ENCODE data around the gene NRCAM. TPM values are rescaled to one million over a fixed set of nuclear protein-coding genes. Genes with fewer than 3 reads are reported as not detected.

Gene NRCAM
- total RNA-seq, 1 donor from 2014 or later = 9.3 TPM

- H3K4me1 ChIP-seq (ENCODE audit: insufficient read depth, low read length) = no peaks in the 10 kb centered on the region
- no peak overlapping the region for H3K27ac ChIP-seq (ENCODE audit: low read depth, low read length)
- H3K9ac ChIP-seq (ENCODE audit: low read length) = no peak overlapping the region
- H3K36me3 ChIP-seq (ENCODE audit: insufficient read depth, low read length) = no peaks in the 10 kb centered on the region
- H3K36me3 Mint-ChIP-seq (ENCODE audit: low read depth, unreplicated experiment) = no peaks in the 10 kb centered on the region
- H3K4me3 Mint-ChIP-seq (ENCODE audit: unreplicated experiment) = no peak overlapping the region
- H4K20me1 ChIP-seq (ENCODE audit: insufficient read depth, low read length) = no peaks in the 10 kb centered on the region
- H3K4me2 ChIP-seq (ENCODE audit: low read length) = no peak overlapping the region
- FAIRE-seq (peak; percentile 65), DNase-seq (ENCODE audit: low read depth) (no peak)
- no peak overlapping the region for H3K27ac Mint-ChIP-seq (ENCODE audit: unreplicated experiment)
- H3K27me3 Mint-ChIP-seq (ENCODE audit: low read depth, unreplicated experiment) = peaks cover 14% of the 10 kb centered on the region
- no peaks in the 10 kb centered on the region for H3K4me1 Mint-ChIP-seq (ENCODE audit: low read depth, unreplicated experiment)
- H3K27me3 ChIP-seq (ENCODE audit: insufficient read depth, low read length) = peaks cover 20% of the 10 kb centered on the region
- H2AFZ ChIP-seq (ENCODE audit: low read depth, low read length) = no peak overlapping the region
- H3K79me2 ChIP-seq (ENCODE audit: insufficient read depth, low read length) = peaks cover 43% of the 10 kb centered on the region
- no peak overlapping the region for H3K4me3 ChIP-seq (ENCODE audit: insufficient read depth, low read depth, low read length)
- H3K9me3 Mint-ChIP-seq (ENCODE audit: unreplicated experiment) = no peaks in the 10 kb centered on the region
- no peaks in the 10 kb centered on the region for H3K9me3 ChIP-seq (ENCODE audit: insufficient read depth, low read depth, low read length)
- TF ChIP-seq EZH2 (IDR thresholded peaks at IDR 0.05; ENCODE audit: insufficient read depth, low read length) = no peak
- TF ChIP-seq, protein P1, sequence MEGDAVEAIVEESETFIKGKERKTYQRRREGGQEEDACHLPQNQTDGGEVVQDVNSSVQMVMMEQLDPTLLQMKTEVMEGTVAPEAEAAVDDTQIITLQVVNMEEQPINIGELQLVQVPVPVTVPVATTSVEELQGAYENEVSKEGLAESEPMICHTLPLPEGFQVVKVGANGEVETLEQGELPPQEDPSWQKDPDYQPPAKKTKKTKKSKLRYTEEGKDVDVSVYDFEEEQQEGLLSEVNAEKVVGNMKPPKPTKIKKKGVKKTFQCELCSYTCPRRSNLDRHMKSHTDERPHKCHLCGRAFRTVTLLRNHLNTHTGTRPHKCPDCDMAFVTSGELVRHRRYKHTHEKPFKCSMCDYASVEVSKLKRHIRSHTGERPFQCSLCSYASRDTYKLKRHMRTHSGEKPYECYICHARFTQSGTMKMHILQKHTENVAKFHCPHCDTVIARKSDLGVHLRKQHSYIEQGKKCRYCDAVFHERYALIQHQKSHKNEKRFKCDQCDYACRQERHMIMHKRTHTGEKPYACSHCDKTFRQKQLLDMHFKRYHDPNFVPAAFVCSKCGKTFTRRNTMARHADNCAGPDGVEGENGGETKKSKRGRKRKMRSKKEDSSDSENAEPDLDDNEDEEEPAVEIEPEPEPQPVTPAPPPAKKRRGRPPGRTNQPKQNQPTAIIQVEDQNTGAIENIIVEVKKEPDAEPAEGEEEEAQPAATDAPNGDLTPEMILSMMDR (IDR thresholded peaks at IDR 0.05; ENCODE audit: insufficient read depth, low read depth, low read length) = peak; percentile 55
Measured at GRCh38 chr7:108452707-108453106, 3.5 kb downstream of the NRCAM start.

DNA sequence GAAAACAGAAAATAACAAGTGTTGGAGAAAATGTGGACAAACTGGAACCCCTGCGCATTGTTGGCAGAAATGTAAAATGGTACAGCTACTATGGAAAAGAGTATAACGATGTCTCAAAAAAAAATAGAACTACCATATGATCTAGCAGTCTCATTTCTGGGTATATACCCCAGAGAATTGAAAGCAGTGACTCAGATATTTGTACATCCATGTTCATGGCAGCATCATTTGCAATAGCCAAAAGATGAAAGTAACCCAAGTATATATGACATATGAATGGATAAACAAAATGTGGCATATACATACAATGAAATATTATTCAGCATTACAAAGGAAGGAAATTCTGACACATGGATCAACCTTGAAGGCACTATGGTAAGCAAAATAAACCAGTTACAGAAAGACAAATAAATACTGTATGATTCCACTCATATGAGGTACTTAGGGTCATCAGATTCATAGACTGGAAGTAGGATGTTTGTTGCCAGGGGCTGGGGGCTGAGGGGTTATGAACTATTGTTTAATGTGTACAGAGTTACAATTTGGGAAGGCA, 4.9 kb downstream of the NRCAM start:
- Histone ChIP-seq H2AFZ (ENCODE audit: low read depth, low read length) (no peak overlapping the region), H3K79me2 (ENCODE audit: insufficient read depth, low read length) (peaks cover 48% of the 10 kb centered on the region), H3K4me1 (ENCODE audit: insufficient read depth, low read length) (no peaks in the 10 kb centered on the region), H3K9me3 (ENCODE audit: insufficient read depth, low read depth, low read length) (no peaks in the 10 kb centered on the region), H3K9ac (ENCODE audit: low read length) (no peak overlapping the region), H3K27ac (ENCODE audit: low read depth, low read length) (no peak overlapping the region), H3K27me3 (ENCODE audit: insufficient read depth, low read length) (peaks cover 9% of the 10 kb centered on the region), H3K4me2 (ENCODE audit: low read length) (no peak overlapping the region), H3K4me3 (ENCODE audit: insufficient read depth, low read depth, low read length) (no peak overlapping the region), H3K36me3 (ENCODE audit: insufficient read depth, low read length) (no peaks in the 10 kb centered on the region), H4K20me1 (ENCODE audit: insufficient read depth, low read length) (no peaks in the 10 kb centered on the region)
- Mint-ChIP-seq H3K9me3 (ENCODE audit: unreplicated experiment) (no peaks in the 10 kb centered on the region), H3K27ac (ENCODE audit: unreplicated experiment) (no peak overlapping the region), H3K27me3 (ENCODE audit: low read depth, unreplicated experiment) (peaks cover 3% of the 10 kb centered on the region), H3K4me1 (ENCODE audit: low read depth, unreplicated experiment) (no peaks in the 10 kb centered on the region), H3K4me3 (ENCODE audit: unreplicated experiment) (no peak overlapping the region), H3K36me3 (ENCODE audit: low read depth, unreplicated experiment) (no peaks in the 10 kb centered on the region)
- no peak for FAIRE-seq
- no peak for DNase-seq (ENCODE audit: low read depth)
- TF ChIP-seq, protein P1 (IDR thresholded peaks at IDR 0.05; ENCODE audit: insufficient read depth, low read depth, low read length) = no peak
- no peak for TF ChIP-seq EZH2 (IDR thresholded peaks at IDR 0.05; ENCODE audit: insufficient read depth, low read length)

GRCh38 chr7:108450160-108450559, 6.1 kb downstream of the NRCAM start:
- no peaks in the 10 kb centered on the region for H4K20me1 ChIP-seq (ENCODE audit: insufficient read depth, low read length)
- H3K27ac ChIP-seq (ENCODE audit: low read depth, low read length) = no peak overlapping the region
- H3K4me1 ChIP-seq (ENCODE audit: insufficient read depth, low read length) = no peaks in the 10 kb centered on the region
- Mint-ChIP-seq H3K36me3 (ENCODE audit: low read depth, unreplicated experiment) (no peaks in the 10 kb centered on the region), H3K27me3 (ENCODE audit: low read depth, unreplicated experiment) (peaks cover 3% of the 10 kb centered on the region), H3K27ac (ENCODE audit: unreplicated experiment) (no peak overlapping the region), H3K4me3 (ENCODE audit: unreplicated experiment) (no peak overlapping the region), H3K4me1 (ENCODE audit: low read depth, unreplicated experiment) (no peaks in the 10 kb centered on the region), H3K9me3 (ENCODE audit: unreplicated experiment) (no peaks in the 10 kb centered on the region)
- no peak overlapping the region for H3K4me3 ChIP-seq (ENCODE audit: insufficient read depth, low read depth, low read length)
- no peak overlapping the region for H2AFZ ChIP-seq (ENCODE audit: low read depth, low read length)
- no peaks in the 10 kb centered on the region for H3K9me3 ChIP-seq (ENCODE audit: insufficient read depth, low read depth, low read length)
- no peak overlapping the region for H3K9ac ChIP-seq (ENCODE audit: low read length)
- peaks cover 9% of the 10 kb centered on the region for H3K27me3 ChIP-seq (ENCODE audit: insufficient read depth, low read length)
- H3K79me2 ChIP-seq (ENCODE audit: insufficient read depth, low read length) = peaks cover 53% of the 10 kb centered on the region
- H3K36me3 ChIP-seq (ENCODE audit: insufficient read depth, low read length) = no peaks in the 10 kb centered on the region
- TF ChIP-seq, protein P1 (IDR thresholded peaks at IDR 0.05; ENCODE audit: insufficient read depth, low read depth, low read length) = no peak
- TF ChIP-seq EZH2 (IDR thresholded peaks at IDR 0.05; ENCODE audit: insufficient read depth, low read length) = no peak
- DNase-seq (ENCODE audit: low read depth) (no peak), FAIRE-seq (no peak)
- no peak overlapping the region for H3K4me2 ChIP-seq (ENCODE audit: low read length)
